HG03108 (cell line): ENCODE data around the gene LHX3.

ENCODE experiments used
- ATAC-seq: cut with Tn5 transposase; IDR thresholded peaks from one replicate; pipeline ENCODE4 v1.9.1; 2021; ENCODE audit warnings: moderate library complexity; ENCODE audit not compliant: unreplicated experiment

LHX3 gene

DNA sequence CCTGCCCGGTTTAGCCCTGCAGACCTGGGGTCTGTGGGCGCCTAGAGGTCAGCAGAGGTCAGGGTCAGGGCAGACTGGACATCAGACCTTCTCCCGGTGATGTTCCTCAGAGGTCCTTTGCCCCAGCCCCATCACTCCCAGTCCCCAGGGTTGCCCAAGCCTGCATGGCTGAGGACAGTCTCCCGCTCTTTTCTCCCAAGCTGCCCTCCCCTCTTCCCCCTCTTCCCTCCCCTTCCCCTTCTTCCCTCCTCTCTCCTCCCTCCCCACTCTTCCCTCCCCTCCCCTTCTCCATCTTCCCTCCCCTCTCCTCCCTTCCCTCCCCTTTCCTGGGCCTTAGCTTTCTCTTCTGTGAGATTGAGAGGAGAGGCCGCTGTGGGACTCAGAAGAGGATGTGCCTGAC lies 10.4 kb downstream of the LHX3 start:
- no peak for ATAC-seq

GRCh38 chr9:136193891-136194279 lies 11.0 kb downstream of the LHX3 start:
- no peak for ATAC-seq

GRCh38 chr9:136193127-136193890 lies 11.6 kb downstream of the LHX3 start:
- no peak for ATAC-seq

GRCh38 chr9:136192289-136193126 lies 12.4 kb downstream of the LHX3 start:
- ATAC-seq, result no peak

GRCh38 chr9:136191960-136192286 lies 13.0 kb downstream of the LHX3 start:
- ATAC-seq, result no peak

DNA sequence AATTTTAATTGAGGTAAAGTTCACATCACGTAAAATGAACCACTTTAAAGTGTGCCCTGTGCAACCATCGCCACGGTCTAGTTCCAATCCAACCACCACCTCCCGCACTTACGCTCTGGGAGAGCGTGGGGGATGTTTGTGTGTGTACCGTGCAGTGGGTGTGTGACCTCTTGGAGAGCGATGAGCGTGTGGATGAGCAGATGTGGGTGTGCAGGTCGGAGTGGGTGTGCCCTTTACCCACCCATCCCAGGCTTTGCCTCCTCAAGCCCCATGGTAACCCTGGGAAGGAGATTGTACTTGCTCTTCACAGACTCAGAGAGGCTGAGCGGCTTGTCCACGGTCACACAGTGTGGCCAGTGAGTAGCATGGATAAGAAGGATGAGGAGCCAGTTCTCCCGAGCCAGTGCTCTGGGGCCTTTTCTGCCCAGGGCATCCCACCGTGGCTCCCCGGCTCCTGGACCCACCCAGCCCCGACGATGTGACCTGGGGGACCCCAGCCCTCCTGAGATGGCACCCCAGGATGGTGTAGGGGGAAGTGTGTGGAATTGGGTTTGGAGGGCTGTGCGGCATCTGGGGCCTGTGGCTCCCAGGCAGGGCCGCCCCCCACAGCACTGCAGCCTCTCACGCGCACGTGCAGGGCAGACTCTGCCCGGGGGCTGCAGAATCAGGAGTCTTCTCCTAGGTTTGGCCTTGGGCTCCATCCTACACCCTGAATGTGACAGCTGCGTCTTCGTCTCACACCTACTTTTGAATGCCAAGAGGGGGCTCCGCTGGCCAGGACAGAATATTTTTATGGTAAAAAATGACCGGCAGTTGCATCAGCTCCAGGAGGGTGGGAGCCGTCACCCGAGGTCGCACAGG lies 13.6 kb downstream of the LHX3 start:
- ATAC-seq, result no peak

- no peak for ATAC-seq
Observed at GRCh38 chr9:136190656-136191055, 14.3 kb downstream of the LHX3 start.

GRCh38 chr9:136190237-136190601 lies 14.7 kb downstream of the LHX3 start:
- ATAC-seq, result no peak

DNA sequence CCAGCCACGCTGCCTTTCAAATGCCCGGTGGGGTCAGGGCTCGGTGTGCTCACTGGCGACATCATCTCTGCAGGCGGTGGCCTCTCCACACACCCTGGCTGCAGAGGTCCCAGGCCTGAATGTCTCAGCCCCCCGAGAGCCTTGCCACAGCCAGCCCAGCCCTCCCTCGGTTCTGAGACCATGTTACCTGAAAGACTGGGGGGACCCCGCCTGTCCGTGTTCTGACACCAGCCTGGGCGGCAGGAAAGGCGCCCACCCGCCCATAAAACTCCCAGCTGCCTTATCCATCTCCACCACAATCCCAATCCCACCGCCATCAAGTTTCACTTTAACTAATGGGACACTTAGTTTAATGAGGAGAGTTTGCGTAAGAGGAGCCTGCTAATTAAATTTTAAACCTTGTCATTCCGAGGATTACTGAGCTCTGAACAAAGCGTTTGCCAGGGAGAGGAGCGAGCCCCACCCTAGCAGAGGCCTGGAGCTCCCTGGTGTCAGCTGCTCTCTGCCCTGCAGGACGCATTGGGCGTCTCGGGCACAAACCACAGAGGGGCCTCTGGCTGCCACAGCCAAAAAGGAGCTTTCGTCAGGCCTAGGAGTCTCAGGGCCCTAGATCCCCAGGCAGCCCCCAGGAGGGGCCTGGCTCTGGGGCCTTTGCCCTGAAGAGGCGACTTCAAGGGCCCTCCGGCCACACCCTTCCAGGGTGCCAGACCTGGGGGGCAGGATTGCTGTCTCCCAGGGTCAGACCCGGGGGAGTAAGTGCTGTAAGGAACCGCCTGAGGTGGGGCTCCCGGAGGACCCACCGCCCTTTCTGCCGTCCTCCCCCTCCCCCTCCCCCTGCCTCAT lies 15.3 kb downstream of the LHX3 start:
- ATAC-seq, result no peak

GRCh38 chr9:136187683-136188586 lies 17.0 kb downstream of the LHX3 start:
- no peak for ATAC-seq

GRCh38 chr9:136187197-136187596 lies 17.7 kb downstream of the LHX3 start:
- ATAC-seq, result no peak

GRCh38 chr9:136186386-136186785 lies 18.5 kb downstream of the LHX3 start:
- ATAC-seq, result no peak

DNA sequence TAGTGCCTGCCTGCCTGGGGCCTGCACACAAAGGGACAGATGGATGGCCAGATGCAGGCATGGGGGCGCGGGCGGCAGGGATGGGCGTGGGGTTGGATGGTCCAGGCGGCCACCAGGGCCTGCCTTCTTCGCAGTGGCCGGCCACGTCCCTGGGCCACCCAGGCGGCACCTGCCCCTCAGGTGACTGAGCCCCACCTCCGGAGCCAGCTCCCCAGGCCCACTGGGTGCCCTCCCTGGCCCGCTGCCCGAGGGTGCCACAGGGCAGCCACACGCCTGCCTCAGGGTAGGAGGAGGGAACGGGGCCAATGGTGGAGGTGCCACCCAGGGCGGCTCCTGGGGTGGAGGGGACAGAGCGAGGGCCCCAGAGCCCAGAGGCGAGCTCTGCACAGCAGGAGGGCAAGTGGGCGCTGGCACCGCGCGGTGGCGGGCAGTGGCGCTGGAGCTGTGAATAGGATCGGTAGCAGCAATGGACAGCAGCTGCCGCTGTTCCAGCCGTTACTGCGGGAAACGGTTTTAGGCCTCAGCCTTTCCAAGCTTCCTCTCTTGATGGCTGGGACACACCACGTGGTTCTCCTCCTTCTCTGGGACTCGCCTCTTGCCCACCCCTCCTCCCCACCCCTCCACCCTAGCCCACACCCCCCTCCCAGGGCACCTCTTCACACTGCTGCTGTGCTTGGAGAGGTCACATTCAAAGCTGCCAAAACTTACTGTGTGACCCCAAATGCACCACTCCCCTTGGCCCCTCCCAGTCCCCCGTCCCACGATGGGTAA lies 19.1 kb downstream of the LHX3 start:
- no peak for ATAC-seq

GRCh38 chr9:136185066-136185465 lies 19.9 kb downstream of the LHX3 start:
- ATAC-seq, result no peak

DNA sequence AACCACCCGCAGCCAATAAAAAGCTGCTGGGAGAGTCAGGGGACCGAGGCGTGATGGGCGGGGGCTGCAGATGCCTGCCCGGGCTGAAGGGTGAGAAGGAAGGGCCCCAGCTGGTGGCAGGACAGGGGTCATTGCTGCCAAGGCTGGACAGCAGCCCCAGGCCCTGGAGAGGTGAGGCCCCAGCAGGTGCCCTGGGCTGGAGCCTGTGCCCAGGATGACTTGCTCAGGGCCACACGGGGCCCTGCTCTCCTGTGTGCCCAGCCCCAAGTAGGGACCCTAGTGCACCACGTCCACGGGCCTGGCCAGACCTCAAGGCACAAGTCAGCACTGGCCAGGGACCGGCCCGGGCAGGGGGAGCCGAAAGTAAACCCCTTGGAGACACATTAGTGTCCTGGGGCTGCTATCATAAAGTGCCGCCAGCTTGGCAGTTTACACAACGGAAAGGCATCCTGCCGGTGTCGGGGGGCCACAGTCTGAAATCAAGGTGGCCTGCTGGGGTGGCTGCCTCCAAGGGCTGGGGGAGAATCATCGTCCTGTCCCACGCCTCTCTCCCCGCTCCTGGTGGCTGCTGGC lies 22.0 kb downstream of the LHX3 start:
- ATAC-seq, result no peak

- ATAC-seq, result no peak
Observed at GRCh38 chr9:136182420-136182787, 22.5 kb downstream of the LHX3 start.

DNA sequence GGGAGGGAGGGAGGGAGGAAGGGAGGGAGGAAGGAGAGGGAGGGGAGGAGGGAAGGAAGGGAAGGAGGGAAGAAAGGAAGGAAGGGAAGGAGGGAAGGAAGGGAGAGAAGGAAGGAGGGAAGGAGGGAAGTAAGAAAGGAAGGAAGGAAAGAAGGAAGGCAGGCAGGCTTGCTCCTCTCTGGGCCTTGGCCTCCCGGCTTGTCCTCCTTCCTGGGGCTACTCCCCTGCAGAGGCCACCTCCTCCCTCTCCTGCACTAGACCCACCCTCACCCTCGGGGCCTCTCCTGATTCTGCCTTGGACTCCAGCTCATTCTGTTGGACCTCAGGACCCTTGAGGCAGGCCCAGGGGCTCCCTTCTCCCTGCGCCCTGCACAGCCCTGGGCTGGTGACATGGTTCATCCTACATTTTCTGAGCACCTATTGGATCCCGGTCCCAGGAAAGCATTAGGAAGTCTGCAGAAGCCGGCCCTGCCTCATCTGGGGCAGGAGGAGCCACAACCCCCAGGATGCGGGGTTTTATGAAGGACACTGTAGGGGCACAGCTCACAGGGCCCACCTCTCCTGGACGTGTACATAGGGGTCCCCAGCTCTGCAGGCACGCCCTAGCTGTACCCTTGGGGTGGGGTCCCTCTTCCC lies 23.0 kb downstream of the LHX3 start:
- ATAC-seq, result no peak

- no peak for ATAC-seq
Observed at GRCh38 chr9:136180586-136180985, 24.3 kb downstream of the LHX3 start.
